Activated CD4-positive, alpha-beta T cell treated with anti-CD3 and anti-CD28 coated beads, Interleukin-2, amount 10 ng/mL, durations not matched to agents 7 days and 5 days (primary cell): Measurements from ENCODE around the gene CER1. TPM values are rescaled to one million over a fixed set of nuclear protein-coding genes. Genes with fewer than 3 reads are reported as not detected.

Experiments
- CTCF ChIA-PET: fragments of 350-600 bp; sonication (Branson Sonifier 250); formaldehyde crosslinking; loops from one replicate; lab custom pipeline; 2021; ENCODE audit warnings: antibody characterized with exemption; lab: Charles Lee
- POLR2A ChIA-PET: fragments of 350-600 bp; sonication (Branson Sonifier 250); formaldehyde crosslinking; loops from one replicate; lab custom pipeline; 2021; ENCODE audit warnings: antibody characterized with exemption; lab: Charles Lee
- DNase-seq: peaks from one replicate; pipeline ENCODE4 v3.0.0-alpha.2; 2020
- H3K27ac Mint-ChIP-seq: one replicate; pipeline ENCODE4 v1.8.0; 2021; ENCODE audit warnings: mild to moderate bottlenecking, moderate library complexity, mixed read lengths
- H3K27me3 Mint-ChIP-seq: one replicate; pipeline ENCODE4 v1.8.0; 2021; ENCODE audit warnings: mixed read lengths
- H3K36me3 Mint-ChIP-seq: one replicate; pipeline ENCODE4 v1.8.0; 2021; ENCODE audit warnings: low read depth, mixed read lengths
- H3K4me1 Mint-ChIP-seq: one replicate; pipeline ENCODE4 v1.8.0; 2021; ENCODE audit warnings: mixed read lengths
- H3K4me3 Mint-ChIP-seq: one replicate; pipeline ENCODE4 v1.8.0; 2021; ENCODE audit warnings: mild to moderate bottlenecking, moderate library complexity, mixed read lengths
- H3K9me3 Mint-ChIP-seq: one replicate; pipeline ENCODE4 v1.8.0; 2021; ENCODE audit warnings: mixed read lengths
- total RNA-seq, 2 experiments: library from RNA; stranded (reverse); gene quantifications; one replicate each; pipeline ENCODE4 v1.2.3, GENCODE V29; 2021

Gene CER1
- total RNA-seq, 2 experiments from 2014 or later = not detected

- CTCF ChIA-PET = no interaction called here
Measured at GRCh38 chr9:14747111-14747510, 24.6 kb upstream of the CER1 start.

GRCh38 chr9:14746626-14747025 is 24.1 kb upstream of the CER1 start:
- POLR2A ChIA-PET = no interaction called here
- no peaks in the 10 kb centered on the region for H3K9me3 Mint-ChIP-seq
- CTCF ChIA-PET = no interaction called here

More at GRCh38 chr9:14747111-14747510, 24.6 kb upstream of the CER1 start:
- Mint-ChIP-seq H3K27me3 (peaks cover 17% of the 10 kb centered on the region), H3K9me3 (no peaks in the 10 kb centered on the region), H3K36me3 (no peaks in the 10 kb centered on the region), H3K4me1 (peaks cover 5% of the 10 kb centered on the region), H3K4me3 (no peak overlapping the region), H3K27ac (no peak overlapping the region)
- DNase-seq = no peak
- POLR2A ChIA-PET = no interaction called here

GRCh38 chr9:14744768-14745167 is 22.2 kb upstream of the CER1 start:
- no peaks in the 10 kb centered on the region for H3K36me3 Mint-ChIP-seq
- H3K4me1 Mint-ChIP-seq = peaks cover 3% of the 10 kb centered on the region
- DNase-seq = no peak
- no peak overlapping the region for H3K27ac Mint-ChIP-seq
- no peaks in the 10 kb centered on the region for H3K9me3 Mint-ChIP-seq
- CTCF ChIA-PET = no interaction called here
- H3K27me3 Mint-ChIP-seq = peaks cover 5% of the 10 kb centered on the region
- POLR2A ChIA-PET = no interaction called here
- no peak overlapping the region for H3K4me3 Mint-ChIP-seq

More at GRCh38 chr9:14746626-14747025, 24.1 kb upstream of the CER1 start:
- DNase-seq = no peak
- Mint-ChIP-seq H3K4me1 (peaks cover 5% of the 10 kb centered on the region), H3K27ac (no peak overlapping the region), H3K27me3 (peaks cover 17% of the 10 kb centered on the region), H3K36me3 (no peaks in the 10 kb centered on the region), H3K4me3 (no peak overlapping the region)

GRCh38 chr9:14741369-14741768 is 18.8 kb upstream of the CER1 start:
- POLR2A ChIA-PET = no interaction called here
- Mint-ChIP-seq H3K36me3 (no peaks in the 10 kb centered on the region), H3K4me3 (no peak overlapping the region), H3K9me3 (no peaks in the 10 kb centered on the region), H3K27me3 (peaks cover 4% of the 10 kb centered on the region), H3K27ac (no peak overlapping the region), H3K4me1 (no peaks in the 10 kb centered on the region)
- CTCF ChIA-PET = no interaction called here
- DNase-seq = no peak

- no peak overlapping the region for H3K27ac Mint-ChIP-seq
- ChIA-PET CTCF (no interaction called here), POLR2A (no interaction called here)
- DNase-seq = no peak
- H3K27me3 Mint-ChIP-seq = peaks cover 10% of the 10 kb centered on the region
- no peaks in the 10 kb centered on the region for H3K36me3 Mint-ChIP-seq
- no peaks in the 10 kb centered on the region for H3K9me3 Mint-ChIP-seq
- no peak overlapping the region for H3K4me3 Mint-ChIP-seq
- no peaks in the 10 kb centered on the region for H3K4me1 Mint-ChIP-seq
Measured at GRCh38 chr9:14733133-14733532, 10.6 kb upstream of the CER1 start.

- H3K4me3 Mint-ChIP-seq = no peak overlapping the region
- H3K36me3 Mint-ChIP-seq = no peaks in the 10 kb centered on the region
Measured at GRCh38 chr9:14731294-14731981, 8.9 kb upstream of the CER1 start.

GRCh38 chr9:14730461-14730898 is 7.9 kb upstream of the CER1 start:
- Mint-ChIP-seq H3K9me3 (no peaks in the 10 kb centered on the region), H3K36me3 (no peaks in the 10 kb centered on the region), H3K27me3 (peaks cover 7% of the 10 kb centered on the region), H3K4me3 (no peak overlapping the region), H3K4me1 (no peaks in the 10 kb centered on the region), H3K27ac (no peak overlapping the region)
- ChIA-PET POLR2A (no interaction called here), CTCF (no interaction called here)
- DNase-seq = no peak

More at GRCh38 chr9:14731294-14731981, 8.9 kb upstream of the CER1 start:
- no peak for DNase-seq
- no peak overlapping the region for H3K27ac Mint-ChIP-seq
- H3K9me3 Mint-ChIP-seq = no peaks in the 10 kb centered on the region
- ChIA-PET POLR2A (no interaction called here), CTCF (no interaction called here)
- H3K4me1 Mint-ChIP-seq = no peaks in the 10 kb centered on the region
- peaks cover 9% of the 10 kb centered on the region for H3K27me3 Mint-ChIP-seq

- peaks cover 6% of the 10 kb centered on the region for H3K27me3 Mint-ChIP-seq
- ChIA-PET POLR2A (no interaction called here), CTCF (no interaction called here)
- H3K4me3 Mint-ChIP-seq = no peak overlapping the region
- H3K4me1 Mint-ChIP-seq = no peaks in the 10 kb centered on the region
- DNase-seq = no peak
- H3K36me3 Mint-ChIP-seq = no peaks in the 10 kb centered on the region
- H3K27ac Mint-ChIP-seq = no peak overlapping the region
- no peaks in the 10 kb centered on the region for H3K9me3 Mint-ChIP-seq
Measured at GRCh38 chr9:14723301-14723700, 768 bp upstream of the CER1 start.

GRCh38 chr9:14719231-14719923 is 3.2 kb downstream of the CER1 start:
- no peak overlapping the region for H3K27ac Mint-ChIP-seq
- H3K9me3 Mint-ChIP-seq = no peaks in the 10 kb centered on the region
- DNase-seq = no peak
- H3K4me3 Mint-ChIP-seq = no peak overlapping the region
- peaks cover 17% of the 10 kb centered on the region for H3K27me3 Mint-ChIP-seq
- ChIA-PET POLR2A (no interaction called here), CTCF (no interaction called here)
- H3K36me3 Mint-ChIP-seq = no peaks in the 10 kb centered on the region
- no peaks in the 10 kb centered on the region for H3K4me1 Mint-ChIP-seq

- H3K27ac Mint-ChIP-seq = no peak overlapping the region
- H3K27me3 Mint-ChIP-seq = peaks cover 25% of the 10 kb centered on the region
- POLR2A ChIA-PET = no interaction called here
- H3K36me3 Mint-ChIP-seq = no peaks in the 10 kb centered on the region
- no peak for DNase-seq
- peaks cover under 1% of the 10 kb centered on the region for H3K9me3 Mint-ChIP-seq
- no peak overlapping the region for H3K4me3 Mint-ChIP-seq
- no peaks in the 10 kb centered on the region for H3K4me1 Mint-ChIP-seq
- CTCF ChIA-PET = no interaction called here
Measured at GRCh38 chr9:14715102-14715501, 7.4 kb downstream of the CER1 start.

- ChIA-PET POLR2A (no interaction called here), CTCF (no interaction called here)
Measured at GRCh38 chr9:14713187-14713767, 9.3 kb downstream of the CER1 start.

GRCh38 chr9:14710804-14711203 is 11.7 kb downstream of the CER1 start:
- Mint-ChIP-seq H3K4me1 (no peaks in the 10 kb centered on the region), H3K4me3 (no peak overlapping the region), H3K27ac (no peak overlapping the region), H3K9me3 (peaks cover 14% of the 10 kb centered on the region), H3K36me3 (no peaks in the 10 kb centered on the region), H3K27me3 (peaks cover 21% of the 10 kb centered on the region)
- ChIA-PET POLR2A (no interaction called here), CTCF (no interaction called here)
- DNase-seq = no peak

More at GRCh38 chr9:14713187-14713767, 9.3 kb downstream of the CER1 start:
- H3K27ac Mint-ChIP-seq = no peak overlapping the region
- no peak overlapping the region for H3K4me3 Mint-ChIP-seq
- H3K27me3 Mint-ChIP-seq = peaks cover 28% of the 10 kb centered on the region
- DNase-seq = no peak
- H3K9me3 Mint-ChIP-seq = peaks cover 2% of the 10 kb centered on the region
- H3K36me3 Mint-ChIP-seq = no peaks in the 10 kb centered on the region
- no peaks in the 10 kb centered on the region for H3K4me1 Mint-ChIP-seq

GRCh38 chr9:14706530-14707140 is 15.9 kb downstream of the CER1 start:
- H3K4me3 Mint-ChIP-seq = no peak overlapping the region

More at GRCh38 chr9:14706530-14707140, 15.9 kb downstream of the CER1 start:
- Mint-ChIP-seq H3K4me1 (no peaks in the 10 kb centered on the region), H3K36me3 (peaks cover 2% of the 10 kb centered on the region), H3K27me3 (peaks cover 22% of the 10 kb centered on the region), H3K27ac (no peak overlapping the region), H3K9me3 (peaks cover 25% of the 10 kb centered on the region)
- ChIA-PET CTCF (interaction anchor here (1.2 kb wide), 1 partner anchor 15 kb away, joined by 3 read pairs; the partner anchor contains the start of gene CER1), POLR2A (no interaction called here)
- DNase-seq = no peak
